Activated naive CD8-positive, alpha-beta T cell treated with anti-CD3 and anti-CD28 coated beads, Interleukin-2, amount 50 U/mL, for 24 hours (primary cell): Measurements from ENCODE around the gene KREMEN1.
"Not testable (repeated sequence)": the region's sequence is repeated elsewhere in the genome, so short reads cannot be mapped to it uniquely, and the experiment has no call there.

Experiments used
- ATAC-seq: fragments of 150-1000 bp; cut with Tn5 transposase; one replicate; pipeline ENCODE4 v1.10.0; 2021
- DNase-seq: peaks from one replicate; pipeline ENCODE4 v3.0.0; 2021
- H3K27ac Mint-ChIP-seq: one replicate; pipeline ENCODE4 v1.8.0; 2021; ENCODE audit warnings: mild to moderate bottlenecking, mixed read lengths
- H3K27me3 Mint-ChIP-seq: one replicate; pipeline ENCODE4 v1.8.0; 2021; ENCODE audit warnings: mixed read lengths
- H3K36me3 Mint-ChIP-seq: one replicate; pipeline ENCODE4 v1.8.0; 2021; ENCODE audit warnings: low read depth, mixed read lengths
- H3K4me1 Mint-ChIP-seq: one replicate; pipeline ENCODE4 v1.8.0; 2021; ENCODE audit warnings: mixed read lengths
- H3K4me3 Mint-ChIP-seq: one replicate; pipeline ENCODE4 v1.8.0; 2021; ENCODE audit warnings: mild to moderate bottlenecking, moderate library complexity, mixed read lengths
- H3K9me3 Mint-ChIP-seq: one replicate; pipeline ENCODE4 v1.8.0; 2021; ENCODE audit warnings: mixed read lengths

KREMEN1 gene

GRCh38 chr22:29080106-29080975 is 7.5 kb downstream of the KREMEN1 start:
- H3K4me1 Mint-ChIP-seq: peaks cover 3% of the 10 kb centered on the region
- no peak overlapping the region for H3K4me3 Mint-ChIP-seq
- no peaks in the 10 kb centered on the region for H3K9me3 Mint-ChIP-seq
- no peak overlapping the region for H3K27ac Mint-ChIP-seq
- no peaks in the 10 kb centered on the region for H3K36me3 Mint-ChIP-seq
- DNase-seq (no peak), ATAC-seq (no peak)
- H3K27me3 Mint-ChIP-seq: peaks cover 31% of the 10 kb centered on the region

- H3K36me3 Mint-ChIP-seq: no peaks in the 10 kb centered on the region
- no peak overlapping the region for H3K4me3 Mint-ChIP-seq
- H3K27ac Mint-ChIP-seq: no peak overlapping the region
- H3K9me3 Mint-ChIP-seq: no peaks in the 10 kb centered on the region
- DNase-seq (no peak), ATAC-seq (no peak)
- H3K27me3 Mint-ChIP-seq: peaks cover 21% of the 10 kb centered on the region
- peaks cover 3% of the 10 kb centered on the region for H3K4me1 Mint-ChIP-seq
These were observed 8.8 kb downstream of the KREMEN1 start for GRCh38 chr22:29081517-29082236.

- Mint-ChIP-seq H3K27ac (no peak overlapping the region), H3K4me3 (no peak overlapping the region), H3K9me3 (no peaks in the 10 kb centered on the region), H3K36me3 (no peaks in the 10 kb centered on the region), H3K27me3 (peaks cover 20% of the 10 kb centered on the region), H3K4me1 (peaks cover 3% of the 10 kb centered on the region)
- no peak for DNase-seq
- ATAC-seq: no peak
These were observed 10.2 kb downstream of the KREMEN1 start for GRCh38 chr22:29082826-29083545.

- not testable (repeated sequence) for H3K27ac Mint-ChIP-seq, H3K36me3 Mint-ChIP-seq, H3K4me1 Mint-ChIP-seq, ATAC-seq, H3K9me3 Mint-ChIP-seq, H3K4me3 Mint-ChIP-seq, DNase-seq
- H3K27me3 Mint-ChIP-seq: peaks cover 17% of the 10 kb centered on the region
These were observed 10.7 kb downstream of the KREMEN1 start for GRCh38 chr22:29083576-29083932.

GRCh38 chr22:29083933-29084591 is 11.2 kb downstream of the KREMEN1 start:
- H3K36me3 Mint-ChIP-seq: no peaks in the 10 kb centered on the region
- no peak for ATAC-seq
- H3K27me3 Mint-ChIP-seq: peaks cover 15% of the 10 kb centered on the region
- DNase-seq: no peak
- H3K9me3 Mint-ChIP-seq: no peaks in the 10 kb centered on the region
- no peak overlapping the region for H3K27ac Mint-ChIP-seq
- no peak overlapping the region for H3K4me3 Mint-ChIP-seq
- peaks cover 3% of the 10 kb centered on the region for H3K4me1 Mint-ChIP-seq

GRCh38 chr22:29087012-29087411 is 14.2 kb downstream of the KREMEN1 start:
- no peak overlapping the region for H3K4me3 Mint-ChIP-seq
- no peak for ATAC-seq
- no peak overlapping the region for H3K27ac Mint-ChIP-seq
- H3K36me3 Mint-ChIP-seq: no peaks in the 10 kb centered on the region
- H3K9me3 Mint-ChIP-seq: no peaks in the 10 kb centered on the region
- peaks cover 3% of the 10 kb centered on the region for H3K4me1 Mint-ChIP-seq
- H3K27me3 Mint-ChIP-seq: peaks cover 10% of the 10 kb centered on the region
- DNase-seq: no peak

GRCh38 chr22:29088809-29089208 is 16.0 kb downstream of the KREMEN1 start:
- DNase-seq (no peak), ATAC-seq (no peak)
- Mint-ChIP-seq H3K9me3 (no peaks in the 10 kb centered on the region), H3K4me1 (peaks cover 3% of the 10 kb centered on the region), H3K4me3 (no peak overlapping the region), H3K27ac (no peak overlapping the region), H3K27me3 (peaks cover 11% of the 10 kb centered on the region), H3K36me3 (no peaks in the 10 kb centered on the region)

- no peak overlapping the region for H3K4me3 Mint-ChIP-seq
- H3K4me1 Mint-ChIP-seq: no peaks in the 10 kb centered on the region
- no peak for DNase-seq
- H3K36me3 Mint-ChIP-seq: no peaks in the 10 kb centered on the region
- no peaks in the 10 kb centered on the region for H3K9me3 Mint-ChIP-seq
- peaks cover 11% of the 10 kb centered on the region for H3K27me3 Mint-ChIP-seq
- ATAC-seq: no peak
- no peak overlapping the region for H3K27ac Mint-ChIP-seq
These were observed 16.7 kb downstream of the KREMEN1 start for GRCh38 chr22:29089507-29089906.

GRCh38 chr22:29090039-29090438 is 17.2 kb downstream of the KREMEN1 start:
- H3K27me3 Mint-ChIP-seq: peaks cover 11% of the 10 kb centered on the region
- no peak overlapping the region for H3K27ac Mint-ChIP-seq
- no peak overlapping the region for H3K4me3 Mint-ChIP-seq
- no peaks in the 10 kb centered on the region for H3K9me3 Mint-ChIP-seq
- no peaks in the 10 kb centered on the region for H3K36me3 Mint-ChIP-seq
- DNase-seq (no peak), ATAC-seq (no peak)
- H3K4me1 Mint-ChIP-seq: no peaks in the 10 kb centered on the region

- no peaks in the 10 kb centered on the region for H3K36me3 Mint-ChIP-seq
- H3K9me3 Mint-ChIP-seq: no peaks in the 10 kb centered on the region
- H3K27me3 Mint-ChIP-seq: peaks cover 9% of the 10 kb centered on the region
- no peak overlapping the region for H3K27ac Mint-ChIP-seq
- no peaks in the 10 kb centered on the region for H3K4me1 Mint-ChIP-seq
- no peak for ATAC-seq
- H3K4me3 Mint-ChIP-seq: no peak overlapping the region
- no peak for DNase-seq
These were observed 19.4 kb downstream of the KREMEN1 start for GRCh38 chr22:29092243-29092642.

- Mint-ChIP-seq H3K27me3 (peaks cover 9% of the 10 kb centered on the region), H3K9me3 (no peaks in the 10 kb centered on the region), H3K36me3 (no peaks in the 10 kb centered on the region), H3K4me1 (no peaks in the 10 kb centered on the region), H3K4me3 (no peak overlapping the region), H3K27ac (no peak overlapping the region)
- no peak for ATAC-seq
- no peak for DNase-seq
These were observed 20.2 kb downstream of the KREMEN1 start for GRCh38 chr22:29093030-29093429.

- ATAC-seq (no peak), DNase-seq (no peak)
- H3K27me3 Mint-ChIP-seq: peaks cover 9% of the 10 kb centered on the region
- H3K36me3 Mint-ChIP-seq: no peaks in the 10 kb centered on the region
- H3K9me3 Mint-ChIP-seq: no peaks in the 10 kb centered on the region
- no peak overlapping the region for H3K27ac Mint-ChIP-seq
- no peaks in the 10 kb centered on the region for H3K4me1 Mint-ChIP-seq
- no peak overlapping the region for H3K4me3 Mint-ChIP-seq
These were observed 20.9 kb downstream of the KREMEN1 start for GRCh38 chr22:29093501-29094300.

- ATAC-seq (no peak), DNase-seq (no peak)
- H3K27me3 Mint-ChIP-seq: peaks cover 5% of the 10 kb centered on the region
- no peak overlapping the region for H3K4me3 Mint-ChIP-seq
- H3K4me1 Mint-ChIP-seq: no peaks in the 10 kb centered on the region
- H3K36me3 Mint-ChIP-seq: no peaks in the 10 kb centered on the region
- H3K27ac Mint-ChIP-seq: no peak overlapping the region
- no peaks in the 10 kb centered on the region for H3K9me3 Mint-ChIP-seq
These were observed 22.6 kb downstream of the KREMEN1 start for GRCh38 chr22:29095459-29095858.
